HepG2 (cell line): ENCODE measurements around the gene ERBB4. TPM values are rescaled to one million over a fixed set of nuclear protein-coding genes. Genes with fewer than 3 reads are reported as not detected.

ENCODE experiments used
- ATAC-seq: fragments of 200-7000 bp; cut with Tn5 transposase; 3 replicates; pipeline ENCODE4 v1.9.1; 2020; ENCODE audit warnings: mild to moderate bottlenecking, moderate library complexity
- BruUV-seq: library from RNA; stranded (reverse); fragments of 400-500 nt; replicated peaks from 2 replicates; lab custom pipeline; 2021; lab: Mats Ljungman, UMichigan
- CTCF ChIA-PET: fragments of 300-600 bp; formaldehyde crosslinking; extraction: SDS; loops from one replicate; lab custom pipeline; 2021; ENCODE audit warnings: low total read pairs, inconsistent platforms, low intra/inter-chr PET ratio; lab: Yijun Ruan, JAX
- POLR2A ChIA-PET: fragments of 350-600 bp; sonication (Branson Sonifier 250); formaldehyde crosslinking; loops from one replicate; lab custom pipeline; 2020; ENCODE audit warnings: antibody characterized with exemption, inconsistent platforms; lab: Yijun Ruan, JAX
- DNase-seq: peaks from one replicate; pipeline ENCODE4 v3.0.0-alpha.2; 2015; ENCODE audit warnings: low spot score
- FAIRE-seq: peaks from 3 replicates; lab custom pipeline; 2011; peaks lifted over from hg19 to GRCh38; lab: Jason Lieb, UNC
- H2AFZ ChIP-seq: one replicate; pipeline ENCODE4 v1.6.1; 2011; ENCODE audit warnings: low read length, inconsistent platforms
- H3K27ac ChIP-seq: fragments of 300-600 bp; 3 replicates; pipeline ENCODE4 v1.8.0; 2011; ENCODE audit warnings: mixed run types, mild to moderate bottlenecking, mixed read lengths, low read length, inconsistent platforms; ENCODE audit not compliant: insufficient read depth; ENCODE audit errors: extremely low read length
- H3K27me3 ChIP-seq, 2 experiments: fragments of 200-600 bp in 1 of 2; 2 replicates in 1 of 2; 3 replicates in 1 of 2; pipeline versions ENCODE4 v1.6.0 to v1.8.0; 2011; ENCODE audit warnings: low read length in 2 of 2, mild to moderate bottlenecking in 2 of 2, moderate library complexity in 2 of 2, inconsistent platforms in 1 of 2; ENCODE audit not compliant: insufficient read depth in 2 of 2, control insufficient read depth in 1 of 2
- H3K36me3 ChIP-seq, 2 experiments: fragments of 200-600 bp in 1 of 2; replicated peaks in 1 of 2; 2 replicates in 1 of 2; 3 replicates in 1 of 2; pipeline versions ENCODE4 v1.5.1 to v1.8.0; 2011; ENCODE audit warnings: low read length in 2 of 2, inconsistent platforms in 1 of 2; ENCODE audit not compliant: insufficient read depth in 2 of 2, control insufficient read depth in 1 of 2
- H3K4me1 ChIP-seq: 2 replicates; pipeline ENCODE4 v1.5.1; 2012; ENCODE audit warnings: low read length, inconsistent platforms; ENCODE audit not compliant: insufficient read depth
- H3K4me2 ChIP-seq: 2 replicates; pipeline ENCODE4 v1.6.0; 2011; ENCODE audit warnings: low read depth, low read length, inconsistent platforms
- H3K4me3 ChIP-seq, 3 experiments: fragments of 200-600 bp in 1 of 3; sonication (generic), shearing (Covaris generic) in 1 of 3; replicated peaks in 1 of 3; 2 replicates each; pipeline ENCODE4 v1.5.1; 2011 to 2016; ENCODE audit warnings: low read length in 3 of 3, inconsistent platforms in 2 of 3, low read depth in 2 of 3, mild to moderate bottlenecking in 2 of 3, control low read depth in 1 of 3, mixed read lengths in 1 of 3; ENCODE audit not compliant: insufficient read depth in 1 of 3
- H3K79me2 ChIP-seq: one replicate; pipeline ENCODE4 v1.6.1; 2011; ENCODE audit warnings: low read length, inconsistent platforms; ENCODE audit not compliant: insufficient read depth
- H3K9ac ChIP-seq: 2 replicates; pipeline ENCODE4 v1.6.0; 2011; ENCODE audit warnings: mild to moderate bottlenecking, low read depth, low read length, inconsistent platforms; ENCODE audit not compliant: insufficient read depth
- H3K9me3 ChIP-seq: 2 replicates; pipeline ENCODE4 v1.5.1; 2012; ENCODE audit warnings: mild to moderate bottlenecking, low read length
- H4K20me1 ChIP-seq: 2 replicates; pipeline ENCODE4 v1.6.0; 2011; ENCODE audit warnings: inconsistent platforms, mild to moderate bottlenecking, low read length, moderate library complexity; ENCODE audit not compliant: insufficient read depth
- BCL3 ChIP-seq: sonication (generic); formaldehyde crosslinking; IDR thresholded peaks from 2 replicates; pipeline ENCODE4 v1.5.1; 2020; ENCODE audit warnings: mild to moderate bottlenecking, missing genetic modification reagents, moderate library complexity
- FOXK2 ChIP-seq: fragments of 450-650 bp; IDR thresholded peaks from 2 replicates; pipeline ENCODE4 v1.6.1; 2016
- GZF1 ChIP-seq: sonication (generic); formaldehyde crosslinking; IDR thresholded peaks from 2 replicates; pipeline ENCODE4 v1.5.1; 2020; ENCODE audit warnings: mild to moderate bottlenecking, missing genetic modification reagents
- IKZF1 ChIP-seq: fragments of 450-650 bp; IDR thresholded peaks from 2 replicates; pipeline ENCODE4 v1.7.1; 2016
- MXD4 ChIP-seq: IDR thresholded peaks from 2 replicates; pipeline ENCODE4 v1.6.1; 2016; ENCODE audit warnings: mild to moderate bottlenecking, missing biosample characterization, missing genetic modification reagents
- NAIF1 ChIP-seq: sonication (generic); formaldehyde crosslinking; IDR thresholded peaks from 2 replicates; pipeline ENCODE4 v1.5.0; 2020; ENCODE audit warnings: mild to moderate bottlenecking, missing genetic modification reagents, borderline replicate concordance
- PATZ1 ChIP-seq: sonication (generic); formaldehyde crosslinking; IDR thresholded peaks from 2 replicates; pipeline ENCODE4 v1.4.0; 2020; ENCODE audit warnings: missing genetic modification reagents
- SAP130 ChIP-seq: IDR thresholded peaks from 2 replicates; pipeline ENCODE4 v1.6.1; 2016; ENCODE audit warnings: low read depth
- ZNF24 ChIP-seq: fragments of 450-650 bp; IDR thresholded peaks from 2 replicates; pipeline ENCODE4 v1.6.1; 2017; ENCODE audit warnings: antibody characterized with exemption, mild to moderate bottlenecking
- ZNF264 ChIP-seq: sonication (generic); formaldehyde crosslinking; IDR thresholded peaks from 2 replicates; pipeline ENCODE4 v1.4.0; 2020; ENCODE audit warnings: missing genetic modification reagents
- ZNF562 ChIP-seq: sonication (generic); formaldehyde crosslinking; IDR thresholded peaks from 2 replicates; pipeline ENCODE4 v1.8.0; 2022; ENCODE audit warnings: missing genetic modification reagents, borderline replicate concordance
- ZNF776 ChIP-seq: sonication (generic); formaldehyde crosslinking; IDR thresholded peaks from 2 replicates; pipeline ENCODE4 v1.4.0; 2020; ENCODE audit warnings: mild to moderate bottlenecking, missing genetic modification reagents
- WGBS: methylation state at CpG from one replicate; pipeline ENCODE4 v1.1.6; 2017; ENCODE audit warnings: low lambda C conversion rate; 5-methylcytosine and 5-hydroxymethylcytosine counted together
- in situ Hi-C: cut with HindIII; loops from 2 replicates; pipeline ENCODE4 v1.10.0; 2017; ENCODE audit warnings: low pct_unique_long_range_greater_than_20kb; ENCODE audit not compliant: extremely low pct_ligation_motif_present
- intact Hi-C: fragments of 100-400 bp; cut with micrococcal nuclease; formaldehyde crosslinking; loops from one replicate; pipeline ENCODE4 v1.10.0; 2022; ENCODE audit not compliant: unreplicated experiment
- polyA plus RNA-seq, 8 experiments: library from polyadenylated mRNA; depleted of rRNA in 3 of 8; stranded (reverse) in 7 of 8; unstranded in 1 of 8; fragments of >200 nt; fragmentation: Illumina TruSeq in 4 of 8; extraction: Trizol in 4 of 8; gene quantifications; 2 replicates each; pipeline versions ENCODE4 v1.2.1 to v1.2.3, GENCODE V29; 2011 to 2016; ENCODE audit warnings: low read depth in 4 of 8, missing spikeins in 1 of 8, mixed read lengths in 1 of 8; ENCODE audit not compliant: insufficient read depth in 1 of 8
- total RNA-seq, 5 experiments: library from RNA; depleted of rRNA; stranded (reverse); fragments of >200 nt; fragmentation: Illumina TruSeq; extraction: Trizol; gene quantifications; 2 replicates each; pipeline ENCODE4 v1.2.3, GENCODE V29; 2016; ENCODE audit warnings: low read depth in 1 of 5
- TF ChIP-seq, protein P1 (sequence below): sonication (generic); formaldehyde crosslinking; IDR thresholded peaks from 2 replicates; pipeline ENCODE4 v1.8.1; 2022; ENCODE audit warnings: mild to moderate bottlenecking, missing genetic modification reagents
- TF ChIP-seq, protein P2 (sequence below): sonication (generic); formaldehyde crosslinking; IDR thresholded peaks from 2 replicates; pipeline ENCODE4 v1.8.0; 2022; ENCODE audit warnings: missing genetic modification reagents, low read depth, mild to moderate bottlenecking, borderline replicate concordance

The ERBB4 gene
- total and polyA plus RNA-seq, 2 of the 13 experiments (the other 11 are each of a cell fraction or from before 2014, with no cell fraction given), result not detected

GRCh38 chr2:212066546-212066945, 472.1 kb downstream of the ERBB4 start:
- no TSS peak for BruUV-seq
- TF ChIP-seq ZNF264, result no peak
- TF ChIP-seq, protein P1, sequence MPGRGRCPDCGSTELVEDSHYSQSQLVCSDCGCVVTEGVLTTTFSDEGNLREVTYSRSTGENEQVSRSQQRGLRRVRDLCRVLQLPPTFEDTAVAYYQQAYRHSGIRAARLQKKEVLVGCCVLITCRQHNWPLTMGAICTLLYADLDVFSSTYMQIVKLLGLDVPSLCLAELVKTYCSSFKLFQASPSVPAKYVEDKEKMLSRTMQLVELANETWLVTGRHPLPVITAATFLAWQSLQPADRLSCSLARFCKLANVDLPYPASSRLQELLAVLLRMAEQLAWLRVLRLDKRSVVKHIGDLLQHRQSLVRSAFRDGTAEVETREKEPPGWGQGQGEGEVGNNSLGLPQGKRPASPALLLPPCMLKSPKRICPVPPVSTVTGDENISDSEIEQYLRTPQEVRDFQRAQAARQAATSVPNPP (CRISPR knock-in tag), result no peak
- TF ChIP-seq, protein P2, sequence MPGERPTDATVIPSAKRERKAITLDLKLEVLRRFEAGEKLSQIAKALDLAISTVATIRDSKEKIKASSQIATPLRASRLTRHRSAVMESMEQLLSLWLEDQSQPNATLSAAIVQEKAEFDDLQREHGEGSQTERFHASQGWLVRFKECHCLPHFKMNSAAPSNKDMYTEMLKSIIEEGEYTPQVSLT, result no peak
- no peak for TF ChIP-seq SAP130
- no peak for TF ChIP-seq ZNF562
- TF ChIP-seq NAIF1, result no peak
- TF ChIP-seq ZNF24, result no peak
- TF ChIP-seq IKZF1, result no peak
- no peak for TF ChIP-seq PATZ1 (CRISPR knock-in tag)
- no peak for TF ChIP-seq GZF1 (CRISPR knock-in tag)
- TF ChIP-seq FOXK2, result no peak
- no peak for TF ChIP-seq BCL3 (CRISPR knock-in tag)
- no peak for TF ChIP-seq ZNF776 (CRISPR knock-in tag)
- TF ChIP-seq MXD4 (CRISPR knock-in tag), result no peak
- POLR2A ChIA-PET, result no interaction called here
- H4K20me1 ChIP-seq, result no peaks in the 10 kb centered on the region
- no peaks in the 10 kb centered on the region for H3K9me3 ChIP-seq
- H3K36me3 ChIP-seq, result no peaks in the 10 kb centered on the region
- no peak for FAIRE-seq
- H3K79me2 ChIP-seq, result no peaks in the 10 kb centered on the region
- no peak for ATAC-seq
- H3K9ac ChIP-seq, result no peak overlapping the region
- H3K27ac ChIP-seq, result no peak overlapping the region
- H3K4me2 ChIP-seq, result no peak overlapping the region
- H3K27me3 ChIP-seq, result no peaks in the 10 kb centered on the region
- CTCF ChIA-PET, result no interaction called here
- no peaks in the 10 kb centered on the region for H3K4me1 ChIP-seq
- 1% methylated on average over 2 of the region's 2 CpGs for WGBS
- DNase-seq, result no peak
- intact Hi-C loops, result no loop called here
- in situ Hi-C loops, result no loop called here
- no peak overlapping the region for H3K4me3 ChIP-seq
- H2AFZ ChIP-seq, result no peak overlapping the region
